ENCODE data around the gene TPRG1L.

Gene TPRG1L

DNA sequence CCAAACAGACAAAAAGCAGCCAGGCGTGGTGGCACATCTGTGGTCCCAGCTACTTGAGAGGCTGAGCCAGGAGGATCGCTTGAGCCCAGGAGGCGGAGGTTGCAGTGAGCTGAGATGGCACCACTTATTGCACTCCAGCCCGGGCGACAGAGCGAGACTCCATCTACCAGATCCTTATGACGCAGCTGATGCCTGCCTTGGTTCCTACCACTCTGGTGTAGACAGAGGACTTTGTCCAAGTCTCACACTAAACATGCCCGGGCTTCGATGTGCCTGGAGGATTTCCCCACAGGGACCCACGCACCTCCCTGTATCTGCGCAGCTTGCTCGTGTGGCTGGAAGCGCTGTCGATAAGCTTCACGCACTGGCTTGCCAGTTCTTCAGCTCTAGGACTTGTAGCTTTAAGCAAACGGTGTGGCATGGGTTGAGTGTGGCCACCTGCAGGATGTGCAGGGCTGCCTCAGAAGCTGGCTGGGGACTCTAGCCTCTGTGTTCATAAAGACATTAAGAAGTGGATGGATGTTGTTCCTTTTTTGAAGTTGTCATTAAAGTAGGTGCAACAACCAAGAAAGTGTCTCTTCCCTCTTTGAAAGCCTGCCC is 4.8 kb downstream of the TPRG1L start:
- Mint-ChIP-seq H3K9me3 (no peaks in the 10 kb centered on the region), H3K27me3 (no peaks in the 10 kb centered on the region), H3K4me3 (no peak overlapping the region), H3K36me3 (peaks cover under 1% of the 10 kb centered on the region), H3K4me1 (peaks cover 10% of the 10 kb centered on the region), H3K27ac (no peak overlapping the region)

DNA sequence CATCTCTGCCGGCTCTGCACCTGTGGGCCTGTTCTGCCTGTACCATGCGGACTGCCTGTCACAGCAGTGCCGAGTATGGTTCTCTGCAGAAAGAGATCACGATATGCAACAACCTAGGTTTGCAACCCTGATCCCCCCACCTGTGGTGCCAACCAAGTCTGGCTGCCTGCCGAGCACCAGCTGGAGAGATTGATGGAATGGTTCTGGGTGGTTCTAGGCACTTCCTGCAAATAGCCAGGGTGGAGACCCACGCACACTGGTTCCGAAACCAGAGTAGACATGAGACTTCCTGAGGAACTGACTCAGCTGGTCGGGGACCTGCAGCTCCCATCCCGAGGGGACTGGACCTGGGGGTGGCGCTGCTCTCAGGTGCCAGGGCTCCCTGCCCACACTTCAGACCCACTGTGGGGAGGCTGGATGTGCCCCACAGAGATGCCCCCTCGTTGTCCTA is 5.4 kb downstream of the TPRG1L start:
- Mint-ChIP-seq H3K36me3 (peaks cover under 1% of the 10 kb centered on the region), H3K4me1 (peaks cover 9% of the 10 kb centered on the region), H3K9me3 (no peaks in the 10 kb centered on the region), H3K4me3 (no peak overlapping the region), H3K27me3 (no peaks in the 10 kb centered on the region), H3K27ac (no peak overlapping the region)

DNA sequence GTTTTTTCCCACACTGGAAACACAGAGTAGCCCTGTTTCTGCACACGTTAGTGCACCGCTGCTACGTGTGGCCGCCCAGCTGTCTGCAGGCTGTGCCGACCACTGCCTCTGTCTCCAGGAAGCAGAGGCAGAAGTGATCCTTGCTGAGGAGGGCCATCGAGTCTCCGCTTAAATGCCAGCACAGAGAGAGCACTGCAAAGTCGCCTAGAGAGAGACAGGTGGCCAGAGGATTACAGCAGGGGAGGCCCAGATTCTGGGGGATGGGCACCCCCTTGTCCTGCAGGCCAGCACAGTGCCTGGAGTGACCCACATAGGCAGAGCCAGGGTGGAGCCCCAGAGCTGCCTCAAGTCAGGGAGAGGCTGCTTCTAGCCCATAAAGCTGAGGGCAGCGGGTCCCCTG is 6.1 kb downstream of the TPRG1L start:
- H3K4me3 Mint-ChIP-seq: no peak overlapping the region
- H3K27me3 Mint-ChIP-seq: no peaks in the 10 kb centered on the region
- H3K4me1 Mint-ChIP-seq: peaks cover 5% of the 10 kb centered on the region
- H3K27ac Mint-ChIP-seq: no peak overlapping the region
- H3K36me3 Mint-ChIP-seq: peaks cover 2% of the 10 kb centered on the region
- H3K9me3 Mint-ChIP-seq: no peaks in the 10 kb centered on the region

DNA sequence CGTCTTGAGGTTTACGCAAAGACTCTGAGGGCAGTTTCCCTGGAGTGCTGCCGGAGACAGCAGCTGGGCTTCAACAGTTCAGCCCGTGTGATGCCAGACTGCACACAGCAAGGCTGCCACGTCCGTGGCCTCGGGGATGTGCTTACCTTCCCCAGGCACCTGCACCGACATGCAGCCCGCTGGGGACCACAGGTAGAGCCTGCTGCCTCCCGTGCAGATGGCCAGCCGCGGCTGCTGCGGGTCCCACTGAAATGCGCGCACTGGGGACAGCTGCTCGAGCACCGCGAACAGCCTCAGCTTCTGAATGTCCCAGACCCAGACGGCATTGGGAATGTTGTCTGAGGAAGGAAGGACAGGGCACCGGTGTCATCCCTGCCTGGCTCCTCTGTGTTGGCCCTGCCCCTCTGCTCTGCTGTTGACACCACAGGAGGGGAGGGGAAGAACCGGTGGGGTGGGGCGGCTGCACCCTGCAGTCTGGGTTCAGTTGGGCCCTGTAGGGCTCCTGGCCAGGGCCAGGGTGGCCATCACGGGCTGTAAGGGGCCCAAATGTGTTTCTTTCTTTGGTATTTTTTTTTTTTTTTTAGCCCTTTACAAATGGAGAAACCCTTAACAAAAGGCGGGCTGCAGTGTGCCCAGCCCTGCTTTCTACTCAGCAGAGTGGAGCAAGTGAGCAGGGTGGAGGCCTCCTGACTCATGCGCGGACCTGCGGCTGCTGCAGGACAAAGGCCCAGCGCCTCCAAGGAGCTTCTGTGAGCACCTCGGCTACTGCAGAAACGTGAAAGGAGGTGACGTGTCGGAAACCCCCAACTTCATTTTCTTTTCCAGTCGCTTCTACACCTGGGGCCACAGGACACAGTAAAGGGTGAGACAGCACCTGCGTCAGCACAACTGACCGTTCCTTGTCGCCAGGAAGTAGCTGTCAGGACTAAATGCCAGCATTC is 6.8 kb downstream of the TPRG1L start:
- H3K27me3 Mint-ChIP-seq: no peaks in the 10 kb centered on the region
- no peak overlapping the region for H3K4me3 Mint-ChIP-seq
- H3K9me3 Mint-ChIP-seq: no peaks in the 10 kb centered on the region
- no peak overlapping the region for H3K27ac Mint-ChIP-seq
- peaks cover 2% of the 10 kb centered on the region for H3K36me3 Mint-ChIP-seq
- no peaks in the 10 kb centered on the region for H3K4me1 Mint-ChIP-seq

DNA sequence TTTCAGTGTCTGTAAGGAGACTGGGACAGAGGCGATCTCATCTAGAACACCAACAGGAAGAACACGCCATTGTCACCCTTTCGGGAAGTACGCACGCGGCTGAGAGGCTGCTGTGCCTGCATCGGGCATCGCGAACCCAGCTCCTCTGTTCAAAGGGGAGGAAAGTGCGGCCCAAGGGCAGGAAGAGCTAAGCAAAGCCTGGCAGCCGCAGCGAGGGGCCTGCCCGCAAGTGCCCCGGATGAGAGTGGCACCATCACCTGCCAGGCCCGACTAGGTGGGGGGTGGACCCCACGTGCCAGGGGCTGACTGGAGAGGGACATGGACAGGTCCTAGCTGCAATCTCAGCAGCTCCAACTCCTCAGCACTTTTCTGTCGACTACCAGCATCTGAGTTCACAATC is 7.5 kb downstream of the TPRG1L start:
- H3K9me3 Mint-ChIP-seq: no peaks in the 10 kb centered on the region
- no peak overlapping the region for H3K27ac Mint-ChIP-seq
- no peaks in the 10 kb centered on the region for H3K27me3 Mint-ChIP-seq
- H3K36me3 Mint-ChIP-seq: peaks cover 5% of the 10 kb centered on the region
- no peak overlapping the region for H3K4me3 Mint-ChIP-seq
- H3K4me1 Mint-ChIP-seq: no peaks in the 10 kb centered on the region

DNA sequence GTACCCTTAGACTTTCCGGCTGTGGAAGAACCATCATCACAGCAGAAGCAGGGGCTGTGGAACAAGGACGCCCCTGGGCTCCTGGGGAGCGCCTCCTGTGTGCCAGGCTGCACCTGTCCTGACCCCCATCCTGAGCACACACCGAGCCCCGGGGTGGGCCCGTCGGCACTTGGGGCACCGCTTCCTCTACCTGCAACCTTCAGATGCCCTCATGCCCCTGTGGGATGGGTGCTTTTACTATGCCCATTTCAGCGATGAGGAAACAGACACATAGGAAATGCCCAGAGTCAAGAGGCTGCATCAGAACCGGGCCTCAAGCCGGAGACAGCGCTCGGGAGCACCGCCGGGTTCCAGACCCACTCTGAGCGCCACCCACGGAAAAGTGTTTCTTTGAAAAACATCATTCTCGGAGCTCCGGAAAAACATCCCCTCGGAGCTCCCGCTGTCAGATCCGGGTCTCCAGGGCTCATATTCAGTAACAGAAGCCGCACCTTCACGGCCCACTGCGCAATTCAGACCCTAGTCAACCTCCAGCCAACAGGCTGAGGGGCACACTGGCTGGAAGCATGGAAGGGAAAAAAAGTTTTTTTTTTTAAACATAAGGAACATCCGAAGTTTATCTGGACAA is 8.0 kb downstream of the TPRG1L start:
- H3K27me3 Mint-ChIP-seq: no peaks in the 10 kb centered on the region
- no peaks in the 10 kb centered on the region for H3K9me3 Mint-ChIP-seq
- H3K27ac Mint-ChIP-seq: no peak overlapping the region
- no peak overlapping the region for H3K4me3 Mint-ChIP-seq
- no peaks in the 10 kb centered on the region for H3K4me1 Mint-ChIP-seq
- peaks cover 5% of the 10 kb centered on the region for H3K36me3 Mint-ChIP-seq

DNA sequence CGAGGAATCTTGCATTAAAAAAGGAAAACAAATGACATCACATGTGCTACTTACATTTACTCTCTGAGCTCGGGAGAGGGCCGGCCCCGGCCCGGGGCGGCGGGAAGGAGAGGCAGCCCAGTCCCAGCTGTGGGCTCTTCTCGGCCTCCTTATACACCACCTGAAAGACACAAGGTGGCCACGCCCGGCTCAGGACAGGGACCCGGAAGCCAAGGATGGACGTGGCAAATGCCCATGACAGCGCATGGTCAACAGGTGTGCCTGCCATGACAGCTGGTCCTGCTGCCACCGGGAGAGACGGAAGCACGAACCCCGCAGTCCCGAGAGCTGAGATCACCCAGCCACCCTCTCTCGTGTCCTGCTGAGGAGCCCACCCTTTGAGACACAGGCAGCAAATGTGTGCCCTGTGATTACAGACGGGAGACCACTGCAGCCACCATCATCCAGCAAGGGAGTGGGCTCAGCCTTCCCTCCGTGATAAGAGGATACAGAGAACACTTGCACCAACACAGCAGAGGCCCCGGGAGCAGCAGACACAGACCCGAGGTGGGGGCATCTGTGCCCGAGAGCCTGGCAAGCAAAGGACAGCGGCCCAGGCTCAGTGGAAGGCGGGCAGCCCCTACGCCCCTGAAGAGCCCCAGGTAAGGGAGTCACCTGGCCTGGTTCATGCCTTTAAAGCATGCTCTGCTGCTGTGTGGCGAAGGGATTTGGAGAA is 8.7 kb downstream of the TPRG1L start:
- Mint-ChIP-seq H3K9me3 (no peaks in the 10 kb centered on the region), H3K27ac (no peak overlapping the region), H3K4me1 (no peaks in the 10 kb centered on the region), H3K4me3 (no peak overlapping the region), H3K36me3 (peaks cover 7% of the 10 kb centered on the region), H3K27me3 (no peaks in the 10 kb centered on the region)

DNA sequence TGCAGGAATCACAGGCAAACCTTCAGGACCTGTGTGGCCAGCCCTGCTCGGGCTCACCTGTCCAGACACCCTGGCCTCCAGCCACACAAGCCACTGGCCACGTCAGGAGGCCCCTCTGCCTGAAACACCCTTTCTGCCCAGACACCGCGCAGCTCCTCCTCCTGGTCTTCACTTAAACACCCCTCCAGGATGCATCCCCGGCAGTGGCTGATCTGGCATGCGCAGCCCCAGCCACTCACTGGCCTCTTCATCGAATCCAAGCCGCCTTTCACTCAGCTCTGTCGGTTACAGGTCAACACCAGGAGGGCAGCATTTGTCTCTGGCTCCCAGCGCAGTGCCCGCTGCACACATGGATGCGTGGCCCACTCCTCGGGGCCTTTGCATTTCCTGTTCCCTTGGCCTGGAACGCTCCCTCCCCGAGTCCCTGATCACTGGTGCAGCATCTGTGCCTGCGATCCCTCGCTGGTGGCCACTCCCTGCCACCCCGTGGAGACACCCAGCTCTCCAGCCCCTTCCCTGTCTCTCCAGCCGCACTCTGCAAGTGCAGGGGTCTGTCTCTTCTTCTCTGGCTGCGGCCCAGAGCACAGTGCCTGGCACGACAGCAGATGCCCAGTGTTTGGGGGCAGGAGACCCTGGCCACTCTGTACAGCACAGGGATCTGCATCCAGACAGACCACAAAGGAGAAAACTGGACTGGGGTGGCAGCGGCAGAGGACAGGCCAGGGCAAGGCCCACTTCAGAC is 9.4 kb downstream of the TPRG1L start:
- H3K9me3 Mint-ChIP-seq: no peaks in the 10 kb centered on the region
- H3K27me3 Mint-ChIP-seq: no peaks in the 10 kb centered on the region
- no peak overlapping the region for H3K27ac Mint-ChIP-seq
- no peaks in the 10 kb centered on the region for H3K4me1 Mint-ChIP-seq
- peaks cover 7% of the 10 kb centered on the region for H3K36me3 Mint-ChIP-seq
- no peak overlapping the region for H3K4me3 Mint-ChIP-seq

DNA sequence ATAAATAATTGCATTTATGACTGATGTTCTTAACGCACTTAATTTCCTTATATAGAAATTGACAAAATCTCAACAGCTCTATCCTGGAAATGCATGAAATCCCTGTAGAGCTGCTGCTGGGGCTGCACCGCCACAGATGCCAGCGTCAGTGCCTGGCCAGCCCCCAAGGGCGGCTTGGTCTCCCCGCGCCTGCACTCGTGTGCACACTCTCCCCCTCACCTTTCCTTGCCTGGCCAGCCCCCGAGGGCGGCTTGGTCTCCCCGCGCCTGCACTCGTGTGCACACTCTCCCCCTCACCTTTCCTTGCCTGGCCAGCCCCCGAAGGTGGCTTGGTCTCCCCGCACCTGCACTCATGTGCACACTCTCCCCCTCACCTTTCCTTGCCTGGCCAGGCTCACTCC is 11.3 kb downstream of the TPRG1L start:
- no peak overlapping the region for H3K27ac Mint-ChIP-seq
- H3K4me3 Mint-ChIP-seq: no peak overlapping the region
- no peaks in the 10 kb centered on the region for H3K9me3 Mint-ChIP-seq
- H3K27me3 Mint-ChIP-seq: no peaks in the 10 kb centered on the region
- H3K4me1 Mint-ChIP-seq: no peaks in the 10 kb centered on the region
- peaks cover 7% of the 10 kb centered on the region for H3K36me3 Mint-ChIP-seq

DNA sequence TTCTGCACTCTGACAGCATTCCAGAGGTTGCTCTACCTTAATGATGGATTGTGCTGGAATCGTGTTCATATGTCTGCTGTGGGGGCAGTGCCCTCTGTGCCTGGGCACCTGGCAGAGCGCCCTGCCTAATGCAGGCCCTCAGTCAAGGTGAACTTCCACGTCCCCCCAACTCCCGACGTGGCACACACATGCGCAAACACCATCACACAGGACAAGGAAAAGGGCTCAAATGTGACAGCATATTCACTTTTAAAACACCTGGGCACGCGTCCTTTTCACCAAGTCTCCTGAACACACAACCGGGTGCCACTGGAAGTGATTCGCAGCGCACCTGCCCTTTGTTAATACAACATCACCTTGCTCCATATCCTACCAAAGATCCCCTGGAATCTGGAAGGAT is 11.7 kb downstream of the TPRG1L start:
- no peak overlapping the region for H3K4me3 Mint-ChIP-seq
- H3K9me3 Mint-ChIP-seq: no peaks in the 10 kb centered on the region
- H3K4me1 Mint-ChIP-seq: no peaks in the 10 kb centered on the region
- H3K27ac Mint-ChIP-seq: peak overlapping the region; percentile 81
- H3K36me3 Mint-ChIP-seq: peaks cover 7% of the 10 kb centered on the region
- no peaks in the 10 kb centered on the region for H3K27me3 Mint-ChIP-seq

DNA sequence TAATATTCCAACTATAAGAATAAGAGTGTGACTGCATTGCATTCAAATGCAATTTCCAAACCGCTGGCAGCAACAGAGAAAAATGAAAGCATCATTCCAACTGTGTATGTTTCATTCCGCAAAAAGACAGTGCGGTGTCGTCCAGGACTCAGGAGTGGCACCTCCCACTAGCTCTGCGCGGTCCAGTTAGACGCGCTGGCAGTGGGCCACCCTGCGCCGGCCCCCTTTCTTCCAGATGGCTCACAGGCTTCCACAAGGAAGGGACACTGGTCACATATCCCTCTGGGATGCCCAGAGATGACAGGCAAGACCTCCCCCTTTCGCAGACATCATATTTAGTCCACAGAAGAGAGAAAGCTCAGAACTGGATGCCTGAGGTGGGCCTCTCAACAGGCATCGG is 13.2 kb downstream of the TPRG1L start:
- H3K36me3 Mint-ChIP-seq: peaks cover 10% of the 10 kb centered on the region
- no peak overlapping the region for H3K27ac Mint-ChIP-seq
- H3K4me3 Mint-ChIP-seq: no peak overlapping the region
- H3K27me3 Mint-ChIP-seq: no peaks in the 10 kb centered on the region
- H3K4me1 Mint-ChIP-seq: no peaks in the 10 kb centered on the region
- no peaks in the 10 kb centered on the region for H3K9me3 Mint-ChIP-seq

DNA sequence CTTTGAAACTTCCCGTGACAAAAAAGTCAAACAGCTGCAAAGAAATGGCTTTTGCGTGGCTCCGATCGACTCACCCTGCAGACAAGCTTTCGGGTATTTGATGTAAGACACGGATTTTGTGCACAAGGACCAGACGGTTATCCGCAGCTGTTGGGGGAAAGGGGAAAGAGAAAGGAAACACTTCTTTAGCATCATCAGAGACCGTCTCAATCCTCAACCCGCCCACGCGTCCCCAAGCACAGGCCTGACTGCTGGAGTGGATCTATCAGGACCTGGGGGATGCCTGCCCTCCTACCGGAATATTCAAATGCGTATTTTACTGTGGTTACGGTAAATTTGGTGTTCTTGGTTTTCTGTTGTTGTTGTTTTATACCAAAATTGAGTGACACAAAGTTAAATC is 13.9 kb downstream of the TPRG1L start:
- Mint-ChIP-seq H3K27ac (no peak overlapping the region), H3K4me1 (no peaks in the 10 kb centered on the region), H3K36me3 (peaks cover 10% of the 10 kb centered on the region), H3K27me3 (no peaks in the 10 kb centered on the region), H3K4me3 (no peak overlapping the region), H3K9me3 (no peaks in the 10 kb centered on the region)

DNA sequence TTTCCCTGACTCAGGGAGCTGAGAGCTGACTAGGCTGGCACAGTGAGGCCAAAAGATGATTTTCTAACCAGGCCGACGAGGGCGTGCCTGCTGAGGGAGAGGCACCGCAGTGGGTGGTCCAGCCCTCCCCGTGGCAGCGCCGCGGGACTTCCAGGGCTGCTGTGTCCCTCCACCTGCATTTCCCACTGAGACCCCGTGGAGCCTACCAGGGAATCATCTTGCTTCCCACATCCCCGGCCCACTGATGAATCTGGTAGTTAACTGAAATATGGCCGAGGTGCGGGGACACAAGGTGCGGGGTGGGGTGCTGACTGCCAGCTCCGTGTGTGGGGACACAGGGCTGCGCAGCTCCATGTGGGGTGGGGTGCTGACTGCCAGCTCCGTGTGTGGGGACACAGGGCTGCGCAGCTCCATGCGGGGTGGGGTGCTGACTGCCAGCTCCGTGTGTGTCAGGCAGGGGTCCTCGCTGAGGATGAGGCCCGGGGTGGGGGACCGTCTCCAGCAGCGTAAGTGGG is 14.6 kb downstream of the TPRG1L start:
- no peaks in the 10 kb centered on the region for H3K27me3 Mint-ChIP-seq
- H3K36me3 Mint-ChIP-seq: peaks cover 10% of the 10 kb centered on the region
- H3K4me3 Mint-ChIP-seq: no peak overlapping the region
- no peak overlapping the region for H3K27ac Mint-ChIP-seq
- no peaks in the 10 kb centered on the region for H3K9me3 Mint-ChIP-seq
- no peaks in the 10 kb centered on the region for H3K4me1 Mint-ChIP-seq

DNA sequence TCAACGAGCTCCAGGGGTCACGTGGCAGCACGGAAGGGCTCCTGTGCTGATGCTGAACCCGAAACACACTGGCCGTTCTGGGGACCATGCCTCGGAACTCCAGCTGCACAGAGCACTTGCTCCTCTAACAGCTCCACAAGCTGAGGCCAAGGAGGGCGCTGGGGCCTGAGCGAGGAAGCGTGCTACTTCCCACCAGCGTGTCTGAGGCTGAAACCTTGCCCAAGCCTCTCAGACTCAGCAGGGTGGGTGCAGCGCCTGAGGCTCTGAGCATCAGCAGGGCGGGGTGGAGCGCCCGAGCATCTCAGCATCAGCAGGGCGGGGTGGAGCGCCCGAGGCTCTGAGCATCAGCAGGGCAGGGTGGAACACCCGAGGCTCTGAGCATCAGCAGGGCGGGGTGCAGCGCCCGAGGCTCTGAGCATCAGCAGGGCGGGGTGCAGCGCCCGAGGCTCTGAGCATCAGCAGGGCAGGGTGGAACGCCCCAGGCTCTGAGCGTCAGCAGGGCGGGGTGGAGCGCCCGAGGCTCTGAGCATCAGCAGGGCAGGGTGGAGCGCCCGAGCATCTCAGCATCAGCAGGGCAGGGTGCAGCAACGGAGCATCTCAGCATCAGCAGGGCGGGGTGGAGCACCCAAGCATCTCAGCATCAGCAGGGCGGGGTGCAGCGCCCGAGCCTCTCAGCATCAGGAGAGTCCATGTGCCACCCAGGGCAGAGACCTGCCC is 15.5 kb downstream of the TPRG1L start:
- no peak overlapping the region for H3K4me3 Mint-ChIP-seq
- H3K4me1 Mint-ChIP-seq: no peaks in the 10 kb centered on the region
- H3K27me3 Mint-ChIP-seq: no peaks in the 10 kb centered on the region
- H3K9me3 Mint-ChIP-seq: no peaks in the 10 kb centered on the region
- no peak overlapping the region for H3K27ac Mint-ChIP-seq
- peaks cover 10% of the 10 kb centered on the region for H3K36me3 Mint-ChIP-seq
